ENCODE measurements around the gene FAM89A. TPM values are rescaled to one million over a fixed set of nuclear protein-coding genes. Genes with fewer than 3 reads are reported as not detected.

The FAM89A gene
- total RNA-seq, 2 experiments from 2014 or later, result 5.6 to 9.7 TPM

DNA sequence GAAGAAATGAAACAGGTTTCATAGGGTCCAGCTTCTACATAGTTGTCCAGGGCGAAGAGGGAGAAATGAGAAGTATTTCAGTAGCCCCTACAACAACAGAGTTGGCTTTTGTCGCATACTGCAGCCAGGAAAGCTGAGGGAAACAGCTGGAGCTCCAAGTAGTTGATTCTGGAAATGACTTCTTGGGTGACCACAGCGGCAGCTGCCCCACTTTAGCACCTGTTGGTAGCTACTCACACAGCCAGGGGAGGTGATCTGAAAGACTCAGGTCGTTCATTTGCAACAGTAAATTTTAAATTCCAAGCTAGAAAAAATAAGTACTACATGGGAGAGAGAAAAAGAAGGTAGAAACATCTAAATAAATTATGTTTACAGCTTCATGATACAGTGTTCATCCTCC is 63.7 kb downstream of the FAM89A start:
- intact Hi-C loops (cut with micrococcal nuclease; ENCODE audit: unreplicated experiment), result loop anchor here (5.0 kb wide), 1 partner anchor 636 kb away; no protein-coding TSS in a partner anchor
- H3K36me3 ChIP-seq (ENCODE audit: insufficient read depth, low read length), result peaks cover 29% of the 10 kb centered on the region
- BruUV-seq (replicated peaks), result no TSS peak
- no peaks in the 10 kb centered on the region for H3K9me3 ChIP-seq (ENCODE audit: low read length)
- ChIA-PET POLR2A (interaction anchor here (0.6 to 1.8 kb wide), 4 partner anchors 9 to 222 kb away, joined by 3 to 6 read pairs (median 5); no protein-coding TSS in a partner anchor), CTCF (ENCODE audit: unreplicated experiment) (no interaction called here)
- H3K27ac ChIP-seq (ENCODE audit: low read depth, low read length, poor library complexity, severe bottlenecking), result no peak overlapping the region
- TF ChIP-seq CTCF (conservative IDR thresholded peaks at IDR 0.05; ENCODE audit: low read length), result no peak
- H3K79me2 ChIP-seq (ENCODE audit: insufficient read depth, low read depth, low read length), result peaks cover 41% of the 10 kb centered on the region; the same call in 1 of the 2 replicates
- no peak for DNase-seq (ENCODE audit: low spot score)
- peaks cover 32% of the 10 kb centered on the region for H3K4me1 ChIP-seq (ENCODE audit: insufficient read depth, low read length, poor library complexity, severe bottlenecking)
- peaks cover 7% of the 10 kb centered on the region; the same call in 1 of the 2 replicates for H4K20me1 ChIP-seq (ENCODE audit: insufficient read depth, low read length)
- H3K4me2 ChIP-seq (ENCODE audit: low read length), result peak overlapping the region; percentile 95
- H3K9me2 ChIP-seq (ENCODE audit: insufficient read depth, low read length), result no peaks in the 10 kb centered on the region
- no peak overlapping the region for H2AFZ ChIP-seq (ENCODE audit: low read length)
- no peak overlapping the region for H3K4me3 ChIP-seq (ENCODE audit: low read depth, low read length, poor library complexity, severe bottlenecking)

DNA sequence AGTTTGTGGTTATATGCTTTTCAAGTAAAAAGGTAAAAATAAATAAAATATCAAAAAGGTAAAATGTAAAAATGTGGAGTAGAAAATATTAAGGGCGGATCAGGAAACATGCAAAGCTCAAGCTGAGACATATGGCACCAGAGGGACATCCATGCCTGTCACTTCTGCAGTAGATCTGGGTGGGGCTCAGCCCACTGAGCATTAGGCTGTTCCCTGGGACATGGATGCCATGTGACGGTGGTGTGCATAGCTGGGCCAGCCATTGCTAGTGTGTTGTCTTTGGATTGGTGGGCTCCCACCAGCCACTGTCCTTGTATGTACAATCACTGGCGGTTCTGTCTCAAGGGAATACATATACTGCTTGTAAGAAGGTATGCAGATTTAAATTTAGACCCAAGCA is 64.4 kb downstream of the FAM89A start:
- BruUV-seq (replicated peaks), result no TSS peak
- Histone ChIP-seq H3K4me2 (ENCODE audit: low read length) (no peak overlapping the region), H3K36me3 (ENCODE audit: insufficient read depth, low read length) (peaks cover 21% of the 10 kb centered on the region), H3K27ac (ENCODE audit: low read depth, low read length, poor library complexity, severe bottlenecking) (no peak overlapping the region), H3K9me3 (ENCODE audit: low read length) (no peaks in the 10 kb centered on the region), H3K4me3 (ENCODE audit: low read depth, low read length, poor library complexity, severe bottlenecking) (no peak overlapping the region), H3K4me1 (ENCODE audit: insufficient read depth, low read length, poor library complexity, severe bottlenecking) (peaks cover 26% of the 10 kb centered on the region), H3K9me2 (ENCODE audit: insufficient read depth, low read length) (no peaks in the 10 kb centered on the region), H4K20me1 (ENCODE audit: insufficient read depth, low read length) (peaks cover 7% of the 10 kb centered on the region; the same call in 1 of the 2 replicates), H2AFZ (ENCODE audit: low read length) (no peak overlapping the region), H3K79me2 (ENCODE audit: insufficient read depth, low read depth, low read length) (peaks cover 36% of the 10 kb centered on the region; the same call in 1 of the 2 replicates)
- CTCF ChIA-PET (ENCODE audit: unreplicated experiment), result no interaction called here
- no peak for DNase-seq (ENCODE audit: low spot score)
- TF ChIP-seq CTCF (conservative IDR thresholded peaks at IDR 0.05; ENCODE audit: low read length), result no peak
- TF ChIP-seq EZH2phosphoT487 (IDR thresholded peaks at IDR 0.05; ENCODE audit: borderline replicate concordance, low read depth, low read length), result no peak
- intact Hi-C loops (cut with micrococcal nuclease; ENCODE audit: unreplicated experiment), result loop anchor here (5.0 kb wide), 1 partner anchor 637 kb away; no protein-coding TSS in a partner anchor
- POLR2A ChIA-PET, result interaction anchor here (0.5 to 1.3 kb wide), 2 partner anchors 16 to 22 kb away, joined by 4 to 5 read pairs; no protein-coding TSS in a partner anchor

GRCh38 chr1:230972855-230973271 is 67.2 kb downstream of the FAM89A start:
- no peak overlapping the region for H3K27ac ChIP-seq (ENCODE audit: low read depth, low read length, poor library complexity, severe bottlenecking)
- no peaks in the 10 kb centered on the region for H3K9me3 ChIP-seq (ENCODE audit: low read length)
- peak overlapping the region; percentile 45; the same call in 1 of the 2 replicates for H3K4me2 ChIP-seq (ENCODE audit: low read length)
- peak; percentile 29 for DNase-seq (ENCODE audit: low spot score)
- intact Hi-C loops (cut with micrococcal nuclease; ENCODE audit: unreplicated experiment), result no loop called here
- H2AFZ ChIP-seq (ENCODE audit: low read length), result no peak overlapping the region
- peaks cover 19% of the 10 kb centered on the region for H3K36me3 ChIP-seq (ENCODE audit: insufficient read depth, low read length)
- H3K4me3 ChIP-seq (ENCODE audit: low read depth, low read length, poor library complexity, severe bottlenecking), result no peak overlapping the region
- TF ChIP-seq CTCF (conservative IDR thresholded peaks at IDR 0.05; ENCODE audit: low read length) (no peak), EZH2phosphoT487 (IDR thresholded peaks at IDR 0.05; ENCODE audit: borderline replicate concordance, low read depth, low read length) (no peak)
- peaks cover 19% of the 10 kb centered on the region; the same call in 1 of the 2 replicates for H3K79me2 ChIP-seq (ENCODE audit: insufficient read depth, low read depth, low read length)
- CTCF ChIA-PET (ENCODE audit: unreplicated experiment), result no interaction called here
- H3K9me2 ChIP-seq (ENCODE audit: insufficient read depth, low read length), result no peaks in the 10 kb centered on the region
- H3K4me1 ChIP-seq (ENCODE audit: insufficient read depth, low read length, poor library complexity, severe bottlenecking), result peaks cover 17% of the 10 kb centered on the region
- BruUV-seq (replicated peaks), result no TSS peak
- H4K20me1 ChIP-seq (ENCODE audit: insufficient read depth, low read length), result peaks cover 7% of the 10 kb centered on the region; the same call in 1 of the 2 replicates
- POLR2A ChIA-PET, result interaction anchor here (0.6 to 3.6 kb wide), 10 partner anchors 14 to 278 kb away, joined by 3 to 22 read pairs (median 4); no protein-coding TSS in a partner anchor
